ENCODE results near the gene PLVAP.

Gene PLVAP

GRCh38 chr19:17411801-17412200 is 34.7 kb upstream of the PLVAP start:
- no peaks in the 10 kb centered on the region for H3K9me3 ChIP-seq (ENCODE audit: control insufficient read depth in 2 of 2, low read length in 2 of 2)
- no peaks in the 10 kb centered on the region for H3K36me3 ChIP-seq (ENCODE audit: control insufficient read depth in 2 of 2, insufficient read depth in 2 of 2, low read length in 2 of 2)
- no peak overlapping the region for H3K4me3 ChIP-seq (ENCODE audit: low read length in 2 of 2)
- no peak overlapping the region for H3K27ac ChIP-seq (ENCODE audit: low read length)
- H3K9ac ChIP-seq (ENCODE audit: low read length in 2 of 2): no peak overlapping the region
- peaks cover 12% of the 10 kb centered on the region for H3K4me1 ChIP-seq (ENCODE audit: control insufficient read depth, insufficient read depth, low read length)
- H3K27me3 ChIP-seq (ENCODE audit: control insufficient read depth in 1 of 2, insufficient read depth in 2 of 2, low read length in 2 of 2): no peaks in the 10 kb centered on the region

GRCh38 chr19:17409990-17410389 is 32.8 kb upstream of the PLVAP start:
- H3K4me1 ChIP-seq (ENCODE audit: control insufficient read depth, insufficient read depth, low read length): peaks cover 22% of the 10 kb centered on the region
- H3K27me3 ChIP-seq (ENCODE audit: control insufficient read depth in 1 of 2, insufficient read depth in 2 of 2, low read length in 2 of 2): no peaks in the 10 kb centered on the region
- no peak overlapping the region for H3K27ac ChIP-seq (ENCODE audit: low read length)

GRCh38 chr19:17406887-17407196 is 29.7 kb upstream of the PLVAP start:
- Histone ChIP-seq H3K36me3 (ENCODE audit: control insufficient read depth in 2 of 2, insufficient read depth in 2 of 2, low read length in 2 of 2) (no peaks in the 10 kb centered on the region), H3K27ac (ENCODE audit: low read length) (no peak overlapping the region), H3K27me3 (ENCODE audit: control insufficient read depth in 1 of 2, insufficient read depth in 2 of 2, low read length in 2 of 2) (no peaks in the 10 kb centered on the region), H3K4me1 (ENCODE audit: control insufficient read depth, insufficient read depth, low read length) (peaks cover 10% of the 10 kb centered on the region), H3K9me3 (ENCODE audit: control insufficient read depth in 2 of 2, low read length in 2 of 2) (no peaks in the 10 kb centered on the region), H3K4me3 (ENCODE audit: low read length in 2 of 2) (peak overlapping the region in 1 of 2 donors; percentile 69), H3K9ac (ENCODE audit: low read length in 2 of 2) (no peak overlapping the region)

More at GRCh38 chr19:17409990-17410389, 32.8 kb upstream of the PLVAP start:
- Histone ChIP-seq H3K36me3 (ENCODE audit: control insufficient read depth in 2 of 2, insufficient read depth in 2 of 2, low read length in 2 of 2) (no peaks in the 10 kb centered on the region), H3K9me3 (ENCODE audit: control insufficient read depth in 2 of 2, low read length in 2 of 2) (no peaks in the 10 kb centered on the region), H3K4me3 (ENCODE audit: low read length in 2 of 2) (no peak overlapping the region), H3K9ac (ENCODE audit: low read length in 2 of 2) (no peak overlapping the region)

GRCh38 chr19:17406046-17406886 is 29.1 kb upstream of the PLVAP start:
- Histone ChIP-seq H3K4me1 (ENCODE audit: control insufficient read depth, insufficient read depth, low read length) (peaks cover 10% of the 10 kb centered on the region), H3K9me3 (ENCODE audit: control insufficient read depth in 2 of 2, low read length in 2 of 2) (no peaks in the 10 kb centered on the region), H3K4me3 (ENCODE audit: low read length in 2 of 2) (peak overlapping the region in 1 of 2 donors; percentile 69), H3K27me3 (ENCODE audit: control insufficient read depth in 1 of 2, insufficient read depth in 2 of 2, low read length in 2 of 2) (no peaks in the 10 kb centered on the region), H3K9ac (ENCODE audit: low read length in 2 of 2) (no peak overlapping the region), H3K36me3 (ENCODE audit: control insufficient read depth in 2 of 2, insufficient read depth in 2 of 2, low read length in 2 of 2) (no peaks in the 10 kb centered on the region), H3K27ac (ENCODE audit: low read length) (peak overlapping the region; percentile 53)

GRCh38 chr19:17405250-17406045 is 28.3 kb upstream of the PLVAP start, which contains the start of gene BST2:
Gene BST2, minus strand, starts transcription at chr19:17405630. Its CDS starts 55 bp downstream, at chr19:17405575.
- H3K27ac ChIP-seq (ENCODE audit: low read length): peak within 1 kb of the TSS; percentile 53
- H3K9ac ChIP-seq (ENCODE audit: low read length in 2 of 2): peak within 1 kb of the TSS; percentile 31 to 42
- H3K27me3 ChIP-seq (ENCODE audit: control insufficient read depth in 1 of 2, insufficient read depth in 2 of 2, low read length in 2 of 2): no peaks in the 10 kb centered on the region
- peak within 1 kb of the TSS; percentile 46 to 69 for H3K4me3 ChIP-seq (ENCODE audit: low read length in 2 of 2)
- H3K36me3 ChIP-seq (ENCODE audit: control insufficient read depth in 2 of 2, insufficient read depth in 2 of 2, low read length in 2 of 2): no peaks in the 10 kb centered on the region
- peaks cover 10% of the 10 kb centered on the region for H3K4me1 ChIP-seq (ENCODE audit: control insufficient read depth, insufficient read depth, low read length)
- H3K9me3 ChIP-seq (ENCODE audit: control insufficient read depth in 2 of 2, low read length in 2 of 2): no peaks in the 10 kb centered on the region

- H3K4me3 ChIP-seq (ENCODE audit: low read length in 2 of 2): peak overlapping the region in 1 of 2 donors; percentile 69
- no peaks in the 10 kb centered on the region for H3K9me3 ChIP-seq (ENCODE audit: control insufficient read depth in 2 of 2, low read length in 2 of 2)
- peak overlapping the region; percentile 37 for H3K27ac ChIP-seq (ENCODE audit: low read length)
- H3K36me3 ChIP-seq (ENCODE audit: control insufficient read depth in 2 of 2, insufficient read depth in 2 of 2, low read length in 2 of 2): no peaks in the 10 kb centered on the region
- H3K27me3 ChIP-seq (ENCODE audit: control insufficient read depth in 1 of 2, insufficient read depth in 2 of 2, low read length in 2 of 2): no peaks in the 10 kb centered on the region
- H3K4me1 ChIP-seq (ENCODE audit: control insufficient read depth, insufficient read depth, low read length): peaks cover 10% of the 10 kb centered on the region
- peak overlapping the region in 1 of 2 donors; percentile 31 for H3K9ac ChIP-seq (ENCODE audit: low read length in 2 of 2)
These were observed 27.6 kb upstream of the PLVAP start for GRCh38 chr19:17404621-17405249.

- no peak overlapping the region for H3K27ac ChIP-seq (ENCODE audit: low read length)
- H3K27me3 ChIP-seq (ENCODE audit: control insufficient read depth in 1 of 2, insufficient read depth in 2 of 2, low read length in 2 of 2): no peaks in the 10 kb centered on the region
- peak overlapping the region in 1 of 2 donors; percentile 69 for H3K4me3 ChIP-seq (ENCODE audit: low read length in 2 of 2)
- no peaks in the 10 kb centered on the region for H3K36me3 ChIP-seq (ENCODE audit: control insufficient read depth in 2 of 2, insufficient read depth in 2 of 2, low read length in 2 of 2)
- H3K9me3 ChIP-seq (ENCODE audit: control insufficient read depth in 2 of 2, low read length in 2 of 2): no peaks in the 10 kb centered on the region
- H3K9ac ChIP-seq (ENCODE audit: low read length in 2 of 2): no peak overlapping the region
- peaks cover 10% of the 10 kb centered on the region for H3K4me1 ChIP-seq (ENCODE audit: control insufficient read depth, insufficient read depth, low read length)
These were observed 26.9 kb upstream of the PLVAP start for GRCh38 chr19:17404015-17404414.

GRCh38 chr19:17402982-17403855 is 26.1 kb upstream of the PLVAP start:
- H3K4me3 ChIP-seq (ENCODE audit: low read length in 2 of 2): no peak overlapping the region
- H3K27me3 ChIP-seq (ENCODE audit: control insufficient read depth in 1 of 2, insufficient read depth in 2 of 2, low read length in 2 of 2): no peaks in the 10 kb centered on the region
- no peak overlapping the region for H3K9ac ChIP-seq (ENCODE audit: low read length in 2 of 2)
- H3K9me3 ChIP-seq (ENCODE audit: control insufficient read depth in 2 of 2, low read length in 2 of 2): no peaks in the 10 kb centered on the region
- peaks cover 10% of the 10 kb centered on the region for H3K4me1 ChIP-seq (ENCODE audit: control insufficient read depth, insufficient read depth, low read length)
- H3K27ac ChIP-seq (ENCODE audit: low read length): no peak overlapping the region
- no peaks in the 10 kb centered on the region for H3K36me3 ChIP-seq (ENCODE audit: control insufficient read depth in 2 of 2, insufficient read depth in 2 of 2, low read length in 2 of 2)

- H3K27me3 ChIP-seq (ENCODE audit: control insufficient read depth in 1 of 2, insufficient read depth in 2 of 2, low read length in 2 of 2): peaks cover 0 to 4% of the 10 kb centered on the region in 2 donors
These were observed 24.5 kb upstream of the PLVAP start for GRCh38 chr19:17401628-17402027.

More at GRCh38 chr19:17401628-17402027, 24.5 kb upstream of the PLVAP start:
- Histone ChIP-seq H3K4me3 (ENCODE audit: low read length in 2 of 2) (no peak overlapping the region), H3K9ac (ENCODE audit: low read length in 2 of 2) (no peak overlapping the region), H3K27ac (ENCODE audit: low read length) (no peak overlapping the region), H3K36me3 (ENCODE audit: control insufficient read depth in 2 of 2, insufficient read depth in 2 of 2, low read length in 2 of 2) (no peaks in the 10 kb centered on the region), H3K9me3 (ENCODE audit: control insufficient read depth in 2 of 2, low read length in 2 of 2) (no peaks in the 10 kb centered on the region), H3K4me1 (ENCODE audit: control insufficient read depth, insufficient read depth, low read length) (peaks cover 10% of the 10 kb centered on the region)
